ENCODE results near the gene PECR.
"Not testable (repeated sequence)": the region's sequence is repeated elsewhere in the genome, so short reads cannot be mapped to it uniquely, and the experiment has no call there.

The PECR gene

GRCh38 chr2:215988556-215989207 lies 92.9 kb downstream of the PECR start:
- H3K36me3 ChIP-seq (ENCODE audit: control insufficient read depth in 2 of 2, insufficient read depth in 1 of 2, low read length in 2 of 2), result peaks cover 5 to 19% of the 10 kb centered on the region in 2 experiments
- CTCF ChIA-PET, result interaction anchor here (1.5 kb wide), 1 partner anchor 13 kb away, joined by 3 read pairs; no protein-coding TSS in a partner anchor
- H3K4me1 ChIP-seq (ENCODE audit: control insufficient read depth, insufficient read depth, low read length); H3K9me3 ChIP-seq (ENCODE audit: control insufficient read depth, insufficient read depth, low read depth, low read length); H3K27ac ChIP-seq (ENCODE audit: extremely low read depth, low read depth, low read length); POLR2A ChIA-PET; H3K4me3 ChIP-seq (ENCODE audit: low read depth, low read length): not testable (repeated sequence)
